GM18907 (cell line): Measurements from ENCODE around the gene MSH3.
A peak's percentile ranks its signal among the peaks of the same experiment; 100 is the strongest.
"Not testable (repeated sequence)": the region's sequence is repeated elsewhere in the genome, so short reads cannot be mapped to it uniquely, and the experiment has no call there.

Experiments
- ATAC-seq: cut with Tn5 transposase; IDR thresholded peaks from one replicate; pipeline ENCODE4 v1.9.1; 2021; ENCODE audit warnings: mild to moderate bottlenecking, moderate library complexity; ENCODE audit not compliant: unreplicated experiment

The MSH3 gene

GRCh38 chr5:80837679-80838078, 183.2 kb downstream of the MSH3 start:
- ATAC-seq, result peak; percentile 95

GRCh38 chr5:80841026-80841797, 186.8 kb downstream of the MSH3 start:
- ATAC-seq, result not testable (repeated sequence)

- ATAC-seq, result not testable (repeated sequence)
Measured at GRCh38 chr5:80846422-80846821, 192.0 kb downstream of the MSH3 start.

GRCh38 chr5:80850168-80850567, 195.7 kb downstream of the MSH3 start:
- not testable (repeated sequence) for ATAC-seq

- ATAC-seq, result no peak
Measured at GRCh38 chr5:80852331-80853245, 198.1 kb downstream of the MSH3 start.

- ATAC-seq, result no peak
Measured at GRCh38 chr5:80853413-80853812, 199.0 kb downstream of the MSH3 start.

GRCh38 chr5:80854583-80854982, 200.1 kb downstream of the MSH3 start:
- no peak for ATAC-seq

- no peak for ATAC-seq
Measured at GRCh38 chr5:80860924-80861613, 206.6 kb downstream of the MSH3 start.

- no peak for ATAC-seq
Measured at GRCh38 chr5:80863708-80864107, 209.3 kb downstream of the MSH3 start.

- ATAC-seq, result no peak
Measured at GRCh38 chr5:80864109-80864508, 209.7 kb downstream of the MSH3 start.

- ATAC-seq, result peak; percentile 78
Measured at GRCh38 chr5:80864706-80865435, 210.4 kb downstream of the MSH3 start.

- ATAC-seq, result peak; percentile 13
Measured at GRCh38 chr5:80865551-80865950, 211.1 kb downstream of the MSH3 start.

- no peak for ATAC-seq
Measured at GRCh38 chr5:80866371-80866770, 211.9 kb downstream of the MSH3 start.

GRCh38 chr5:80867233-80867632, 212.8 kb downstream of the MSH3 start:
- ATAC-seq, result no peak

- no peak for ATAC-seq
Measured at GRCh38 chr5:80870442-80870841, 216.0 kb downstream of the MSH3 start.

GRCh38 chr5:80871541-80871961, 217.1 kb downstream of the MSH3 start:
- ATAC-seq, result no peak

GRCh38 chr5:80874162-80874561, 219.7 kb downstream of the MSH3 start:
- ATAC-seq, result no peak

GRCh38 chr5:80877592-80877991, 223.1 kb downstream of the MSH3 start:
- no peak for ATAC-seq

- ATAC-seq, result no peak
Measured at GRCh38 chr5:80881726-80882125, 227.3 kb downstream of the MSH3 start.

- not testable (repeated sequence) for ATAC-seq
Measured at GRCh38 chr5:80883390-80883789, 228.9 kb downstream of the MSH3 start.
